Middle frontal gyrus (tissue), 1 donor: ENCODE measurements around the gene FOXK2.

Experiments
- DNase-seq: peaks from one replicate; pipeline ENCODE4 v3.0.0-alpha.2; 2015; ENCODE audit warnings: low spot score; ENCODE audit errors: extremely low spot score

The FOXK2 gene

DNA sequence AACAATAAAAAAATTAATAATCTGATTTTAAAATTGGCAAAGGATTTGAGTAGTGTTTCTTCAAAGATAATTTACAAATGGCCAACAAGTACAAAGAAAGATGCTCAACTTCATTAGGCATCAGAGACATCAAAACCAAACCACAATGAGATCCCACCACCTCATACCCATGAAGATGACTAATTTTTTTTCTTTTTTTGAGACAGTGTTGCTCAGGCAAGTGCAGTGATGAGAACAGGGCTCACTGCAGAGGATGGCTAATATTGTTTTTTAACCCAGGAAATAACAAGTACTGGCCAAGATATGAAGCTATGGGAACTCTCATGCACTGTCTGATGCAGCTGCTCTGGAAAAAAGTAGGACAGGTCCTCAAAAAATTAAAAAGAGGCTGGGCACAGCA, 113.8 kb downstream of the FOXK2 start:
- DNase-seq: no peak

GRCh38 chr17:82636626-82637598, 117.4 kb downstream of the FOXK2 start:
- no peak for DNase-seq

DNA sequence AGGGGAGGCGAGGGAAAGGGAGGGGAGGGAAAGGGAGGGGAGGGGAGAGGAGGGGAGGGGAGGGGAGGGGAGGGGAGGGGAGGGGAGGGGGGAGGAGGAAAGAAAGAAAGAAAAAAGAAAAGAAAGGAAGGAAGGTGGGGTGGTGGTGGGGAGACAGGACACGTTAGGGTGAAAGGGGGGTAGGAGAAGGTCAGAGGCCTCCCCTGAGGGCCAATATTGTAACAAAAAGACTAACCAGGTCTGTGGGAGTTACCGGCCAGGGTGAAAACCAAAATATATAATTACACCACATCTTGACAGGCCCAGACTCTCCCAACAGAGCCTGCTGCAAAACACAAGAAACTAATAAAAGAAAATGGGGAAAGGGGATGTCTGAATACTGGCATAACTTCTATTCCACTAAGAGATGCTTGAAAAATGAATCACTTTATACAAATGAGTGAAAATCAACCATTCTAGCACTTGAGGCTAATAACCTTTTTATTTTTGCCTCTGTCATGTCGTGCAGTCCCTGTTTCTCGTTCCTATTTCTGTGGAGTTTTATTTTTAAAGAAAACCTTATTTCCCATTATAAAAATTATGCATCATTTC, 118.7 kb downstream of the FOXK2 start:
- DNase-seq: no peak

DNA sequence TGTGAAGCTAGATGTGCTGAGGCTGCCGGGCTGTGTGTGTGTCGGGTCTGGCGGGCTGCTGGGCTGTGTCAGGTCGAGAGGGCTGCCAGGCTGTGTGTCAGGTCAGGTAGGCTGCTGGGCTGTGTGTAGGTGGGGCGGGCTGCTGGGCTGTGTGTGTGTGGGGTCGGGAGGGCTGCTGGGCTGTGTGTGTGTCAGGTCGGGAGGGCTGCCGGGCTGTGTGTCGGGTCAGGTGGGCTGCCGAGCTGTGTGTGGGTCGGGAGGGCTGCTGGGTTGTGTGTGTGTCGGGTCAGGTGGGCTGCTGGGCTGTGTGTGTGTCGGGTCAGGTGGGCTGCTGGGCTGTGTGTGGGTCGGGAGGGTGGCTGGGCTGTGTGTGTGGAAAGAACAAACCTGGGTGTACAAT, 120.1 kb downstream of the FOXK2 start:
- no peak for DNase-seq

DNA sequence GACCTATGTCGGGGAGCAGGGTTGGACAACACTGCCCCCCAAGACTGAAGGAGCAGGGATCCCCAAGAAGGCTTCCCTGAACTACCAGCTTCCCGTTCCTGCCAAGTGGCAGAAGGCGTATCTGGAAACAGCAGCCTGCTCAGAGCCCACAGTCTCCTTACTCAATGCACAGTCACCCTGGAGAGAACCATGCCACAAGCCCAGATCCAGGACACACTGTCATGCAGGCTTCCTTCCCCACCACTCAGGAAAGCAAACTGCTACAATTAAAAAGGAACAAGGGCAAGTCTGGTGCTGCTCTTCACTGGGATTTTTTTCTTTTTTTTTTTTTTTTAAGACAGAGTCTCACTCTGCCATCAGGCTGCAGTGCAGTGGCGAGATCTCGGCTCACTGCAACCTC, 120.5 kb downstream of the FOXK2 start:
- DNase-seq: no peak

DNA sequence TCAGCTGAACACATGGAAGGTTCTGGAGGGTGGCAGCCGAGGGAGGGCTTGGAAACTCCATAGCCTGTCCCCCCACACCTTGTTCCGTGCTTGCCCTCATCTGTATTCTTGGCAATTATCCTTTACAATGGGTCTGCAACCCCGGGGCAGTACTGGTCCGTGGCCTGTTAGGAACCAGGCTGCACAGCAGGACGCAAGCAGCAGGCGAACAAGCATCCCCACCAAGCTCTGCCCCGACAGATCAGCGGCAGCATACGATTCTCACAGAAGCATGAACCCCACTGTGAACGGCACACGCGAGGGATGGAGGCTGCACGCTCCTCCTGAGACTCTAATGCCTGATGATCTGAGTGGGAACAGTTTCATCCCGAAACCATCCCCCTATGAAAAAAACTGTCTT, 122.5 kb downstream of the FOXK2 start:
- DNase-seq: no peak

DNA sequence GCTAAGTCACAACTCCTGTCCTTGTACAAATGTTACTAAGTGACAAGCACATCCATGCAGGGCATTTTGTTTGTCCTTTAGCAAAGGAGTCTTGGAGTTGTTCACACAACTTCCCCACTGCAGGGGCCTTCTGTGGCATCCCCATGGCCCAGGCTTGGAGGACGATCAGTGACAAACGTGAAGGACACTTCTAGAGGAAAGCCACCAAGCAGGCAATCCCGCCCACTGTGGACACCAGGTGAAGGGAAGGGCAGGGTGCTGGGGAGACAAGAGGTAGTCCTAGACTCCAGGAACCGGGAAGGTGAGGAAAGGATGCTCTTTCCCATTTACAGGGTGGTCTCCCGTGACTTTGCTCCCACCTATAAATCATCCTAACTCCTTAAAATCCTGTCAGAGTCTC, 124.6 kb downstream of the FOXK2 start:
- DNase-seq: no peak

DNA sequence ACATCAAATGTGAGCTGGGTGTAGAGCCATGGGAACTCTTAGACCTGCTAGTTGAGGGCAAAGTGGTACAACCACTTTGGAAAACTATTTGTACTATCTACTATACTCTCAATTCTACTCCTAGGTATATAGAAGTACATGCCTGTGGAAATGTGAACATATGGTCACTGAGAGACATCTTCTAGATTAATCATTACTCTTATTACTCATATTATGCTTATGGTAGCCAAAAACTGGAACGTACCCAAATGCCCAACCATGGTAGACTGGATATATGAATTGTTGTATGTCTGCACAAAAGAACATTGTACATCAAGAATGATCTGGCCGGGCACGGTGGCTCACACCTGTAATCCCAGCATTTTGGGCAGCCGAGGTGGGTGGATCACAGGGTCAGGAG, 126.0 kb downstream of the FOXK2 start:
- no peak for DNase-seq

GRCh38 chr17:82647593-82648164, 128.1 kb downstream of the FOXK2 start:
- no peak for DNase-seq

- DNase-seq: peak; percentile 93
These were observed 128.7 kb downstream of the FOXK2 start, which contains the start of gene WDR45B for GRCh38 chr17:82648165-82648668. TSS of gene WDR45B (minus strand) at chr17:82648444. CDS start at chr17:82648340, 104 bp downstream.

DNA sequence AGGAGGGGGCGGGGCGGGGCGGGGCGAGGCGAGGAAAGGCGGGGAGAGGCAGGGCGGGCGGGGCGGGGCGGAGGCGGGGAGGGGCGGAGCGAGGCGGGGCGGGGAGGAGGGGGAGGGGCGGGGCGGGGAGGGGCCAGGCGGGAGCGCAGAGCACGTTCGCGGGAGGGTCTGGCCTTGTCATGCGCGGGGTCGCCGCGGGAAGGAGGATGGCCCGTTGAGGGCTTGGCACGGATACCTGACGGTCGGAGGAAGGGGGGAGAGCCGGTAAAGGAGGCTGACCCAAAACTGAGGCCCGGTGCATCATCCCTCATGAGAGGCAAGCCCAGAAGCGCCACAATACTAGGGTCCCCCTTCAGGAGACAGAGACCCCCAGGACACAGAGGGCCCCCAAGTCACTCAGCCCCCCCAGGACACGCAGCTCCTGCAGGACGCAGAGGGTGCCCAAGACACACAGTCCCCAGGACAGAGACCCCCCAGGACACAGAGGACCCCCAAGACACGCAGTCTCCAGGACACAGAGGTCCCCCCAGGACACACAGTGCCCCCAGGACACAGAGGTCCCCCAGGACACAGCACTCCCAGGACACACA, 129.3 kb downstream of the FOXK2 start:
- DNase-seq: no peak

- DNase-seq: no peak
These were observed 130.1 kb downstream of the FOXK2 start for GRCh38 chr17:82649501-82650261.

- no peak for DNase-seq
These were observed 131.2 kb downstream of the FOXK2 start for GRCh38 chr17:82650723-82651122.

DNA sequence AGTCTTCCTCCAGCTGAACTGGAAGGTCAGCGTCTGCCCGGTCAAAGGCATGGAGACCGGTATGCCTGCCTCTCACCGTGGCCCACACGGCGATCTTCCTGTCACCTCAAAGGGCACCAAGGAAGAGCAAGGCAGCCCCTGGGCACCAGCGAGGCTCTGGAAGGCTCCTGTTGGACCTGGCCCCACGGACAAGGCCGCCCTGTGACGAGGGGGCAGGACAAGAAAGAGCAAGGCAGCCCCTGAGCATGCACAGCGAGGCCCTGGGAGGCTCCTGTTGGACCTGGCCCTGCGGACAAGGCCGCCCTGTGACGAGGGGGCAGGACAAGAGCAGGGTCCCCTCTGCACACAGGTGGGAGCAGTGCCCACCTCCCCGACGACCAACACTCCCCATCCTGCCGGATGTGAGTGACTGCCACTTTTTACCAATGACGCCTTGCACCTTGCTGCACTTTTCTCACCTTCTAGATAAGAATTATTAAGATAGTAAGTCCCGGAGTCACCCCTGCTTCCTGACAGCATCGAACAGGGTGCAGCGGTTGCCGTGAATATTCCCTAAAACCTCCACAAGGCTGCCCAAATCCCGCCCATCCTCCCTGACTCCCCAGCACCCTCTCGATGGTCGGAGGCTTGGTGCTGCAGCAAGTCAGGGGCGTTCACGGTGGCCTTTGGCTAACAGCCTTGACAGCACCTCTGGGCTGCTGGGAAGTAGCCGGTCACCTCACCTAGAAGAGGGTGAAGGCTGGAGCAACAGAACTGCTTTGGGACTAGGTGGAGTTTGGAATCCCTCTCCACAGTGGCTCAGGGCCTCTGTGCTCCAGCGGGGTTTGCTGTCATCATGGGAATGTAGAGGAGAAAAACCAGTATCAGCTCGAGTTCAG, 134.4 kb downstream of the FOXK2 start:
- DNase-seq: no peak
